Cardiac fibroblast (primary cell): ENCODE data around the gene FNDC3B.

Experiments used
- DNase-seq, 2 donors: peaks; one replicate each; pipeline versions ENCODE4 v3.0.0 to v3.0.0-alpha.2; 2010; ENCODE audit warnings: low read depth in 2 of 2
- H3K4me3 ChIP-seq, 2 donors: replicated peaks in 1 of 2; 1 replicate in 1 of 2; 2 replicates in 1 of 2; pipeline ENCODE4 v1.5.1; 2011; ENCODE audit warnings: low read depth in 2 of 2, low read length in 2 of 2, mild to moderate bottlenecking in 2 of 2, moderate library complexity in 1 of 2
- TF ChIP-seq, protein P1 (sequence below): IDR thresholded peaks from one replicate; pipeline ENCODE4 v1.5.1; 2011; ENCODE audit warnings: low read depth, mild to moderate bottlenecking, low read length, inconsistent platforms

Gene FNDC3B

DNA sequence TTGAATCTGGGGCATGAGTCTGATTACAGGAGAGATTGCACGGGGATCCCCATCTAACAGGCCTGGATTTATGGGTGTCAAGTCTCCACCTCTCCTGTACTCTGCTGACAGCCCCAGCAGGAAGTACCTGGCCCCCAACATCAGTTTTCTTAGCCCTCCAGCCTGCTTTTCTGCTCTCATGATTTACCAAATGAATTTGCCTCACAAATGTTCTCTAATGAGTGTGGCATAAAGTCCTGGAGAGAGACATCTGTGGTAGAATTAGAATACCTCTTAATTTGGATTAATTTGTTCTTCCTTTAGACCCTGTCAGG is 60.1 kb downstream of the FNDC3B start:
- TF ChIP-seq, protein P1, sequence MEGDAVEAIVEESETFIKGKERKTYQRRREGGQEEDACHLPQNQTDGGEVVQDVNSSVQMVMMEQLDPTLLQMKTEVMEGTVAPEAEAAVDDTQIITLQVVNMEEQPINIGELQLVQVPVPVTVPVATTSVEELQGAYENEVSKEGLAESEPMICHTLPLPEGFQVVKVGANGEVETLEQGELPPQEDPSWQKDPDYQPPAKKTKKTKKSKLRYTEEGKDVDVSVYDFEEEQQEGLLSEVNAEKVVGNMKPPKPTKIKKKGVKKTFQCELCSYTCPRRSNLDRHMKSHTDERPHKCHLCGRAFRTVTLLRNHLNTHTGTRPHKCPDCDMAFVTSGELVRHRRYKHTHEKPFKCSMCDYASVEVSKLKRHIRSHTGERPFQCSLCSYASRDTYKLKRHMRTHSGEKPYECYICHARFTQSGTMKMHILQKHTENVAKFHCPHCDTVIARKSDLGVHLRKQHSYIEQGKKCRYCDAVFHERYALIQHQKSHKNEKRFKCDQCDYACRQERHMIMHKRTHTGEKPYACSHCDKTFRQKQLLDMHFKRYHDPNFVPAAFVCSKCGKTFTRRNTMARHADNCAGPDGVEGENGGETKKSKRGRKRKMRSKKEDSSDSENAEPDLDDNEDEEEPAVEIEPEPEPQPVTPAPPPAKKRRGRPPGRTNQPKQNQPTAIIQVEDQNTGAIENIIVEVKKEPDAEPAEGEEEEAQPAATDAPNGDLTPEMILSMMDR = no peak
- no peak for DNase-seq

DNA sequence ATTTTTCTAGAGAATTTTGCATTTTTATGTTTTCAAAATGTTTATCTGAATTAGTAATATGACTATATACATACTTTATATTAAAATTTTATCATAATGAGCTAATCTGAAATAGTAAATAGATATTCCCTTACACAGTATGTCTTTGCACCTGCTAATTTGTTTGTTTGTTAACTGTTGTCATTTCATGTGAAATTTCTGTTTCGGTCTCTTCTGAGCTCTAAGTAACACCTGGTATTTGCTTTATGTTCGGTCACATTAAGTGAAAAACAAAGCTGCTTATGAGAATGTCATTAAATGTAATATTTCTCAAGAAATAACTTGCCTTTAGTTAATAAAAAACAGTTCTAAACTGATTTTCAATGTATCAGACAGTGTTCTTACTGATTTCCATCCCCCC is 61.1 kb downstream of the FNDC3B start:
- no peak overlapping the region for H3K4me3 ChIP-seq
- TF ChIP-seq, protein P1 = no peak
- no peak for DNase-seq

More for the DNA sequence above, 60.1 kb downstream of the FNDC3B start:
- no peak overlapping the region for H3K4me3 ChIP-seq

DNA sequence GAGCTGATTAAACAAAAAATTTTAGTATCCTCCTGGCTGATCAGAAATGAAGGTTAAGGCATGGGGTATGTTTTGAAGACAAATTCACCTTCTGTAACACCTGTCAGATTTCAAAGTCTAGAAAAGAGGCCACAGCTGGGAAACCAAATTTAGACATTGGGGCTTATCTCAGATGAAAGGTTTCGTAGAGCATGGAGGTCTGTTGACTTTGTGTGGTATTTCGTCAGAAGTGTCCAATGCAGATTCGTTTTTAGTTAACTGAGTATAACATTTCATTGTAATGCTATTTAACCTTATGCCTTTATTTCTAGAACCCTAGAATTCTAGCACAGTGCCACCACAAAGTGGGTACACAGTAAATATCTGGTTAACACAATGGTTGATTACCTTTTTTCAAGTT is 61.7 kb downstream of the FNDC3B start:
- DNase-seq = no peak
- TF ChIP-seq, protein P1 = no peak
- H3K4me3 ChIP-seq = no peak overlapping the region

DNA sequence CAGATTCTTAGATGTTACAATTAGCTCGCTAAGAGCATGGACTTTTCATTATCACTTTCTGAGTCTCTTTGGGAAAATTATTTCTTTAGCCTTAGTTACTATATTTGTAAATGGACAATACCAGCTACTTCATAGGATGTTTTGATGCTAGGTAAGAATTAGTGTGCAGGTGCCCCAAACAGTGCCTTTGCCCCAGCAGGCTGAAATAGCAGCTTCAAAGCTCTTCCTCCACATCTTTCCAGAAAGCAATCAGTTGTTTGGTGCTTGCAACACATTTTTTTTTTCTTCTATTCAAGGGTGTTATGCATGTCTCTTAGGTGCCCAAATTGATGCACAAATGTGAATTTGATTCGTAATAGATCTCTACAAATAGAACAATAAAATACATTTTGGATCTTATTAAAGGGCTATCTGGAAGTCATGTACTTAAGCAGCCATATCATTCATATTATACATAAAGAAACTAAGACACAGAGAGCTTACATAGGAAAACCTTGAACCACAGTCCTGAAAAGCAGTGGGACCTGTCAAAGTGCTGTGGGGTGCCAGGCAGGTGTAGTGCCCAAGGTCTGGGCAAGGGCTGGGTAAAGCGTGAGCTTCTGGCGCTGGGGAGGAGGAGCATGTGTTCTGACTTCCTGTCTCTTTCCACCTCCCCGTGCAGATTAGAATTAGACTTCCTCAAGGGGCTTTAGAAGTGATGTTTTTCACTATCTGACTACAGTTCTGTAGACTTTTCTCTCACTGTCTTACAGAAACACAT is 62.9 kb downstream of the FNDC3B start:
- no peak overlapping the region for H3K4me3 ChIP-seq
- DNase-seq = no peak

DNA sequence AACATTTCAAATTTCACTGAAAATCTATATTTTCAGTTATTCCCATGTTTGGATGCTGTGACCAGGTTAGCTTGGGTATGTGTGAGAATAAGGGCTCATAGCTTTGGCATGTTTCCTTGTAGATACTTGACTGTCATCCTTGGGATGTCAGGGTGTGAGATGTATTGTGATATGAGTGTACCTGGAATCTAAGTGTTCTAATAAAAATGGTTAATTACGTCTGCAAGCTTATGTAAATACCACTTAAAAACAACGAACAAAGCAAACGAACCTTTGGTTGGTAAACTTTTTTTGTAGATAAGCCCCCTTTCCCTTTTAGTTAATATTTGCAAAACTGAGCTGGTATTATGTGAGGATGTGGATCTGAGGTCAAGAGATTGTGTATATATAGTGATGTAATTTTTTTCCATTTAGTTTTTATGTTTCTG is 63.5 kb downstream of the FNDC3B start:
- peak in 1 of 2 donors; percentile 39 for DNase-seq
- TF ChIP-seq, protein P1 = no peak
- H3K4me3 ChIP-seq = no peak overlapping the region

More for the DNA sequence above, 62.9 kb downstream of the FNDC3B start:
- TF ChIP-seq, protein P1 = no peak

DNA sequence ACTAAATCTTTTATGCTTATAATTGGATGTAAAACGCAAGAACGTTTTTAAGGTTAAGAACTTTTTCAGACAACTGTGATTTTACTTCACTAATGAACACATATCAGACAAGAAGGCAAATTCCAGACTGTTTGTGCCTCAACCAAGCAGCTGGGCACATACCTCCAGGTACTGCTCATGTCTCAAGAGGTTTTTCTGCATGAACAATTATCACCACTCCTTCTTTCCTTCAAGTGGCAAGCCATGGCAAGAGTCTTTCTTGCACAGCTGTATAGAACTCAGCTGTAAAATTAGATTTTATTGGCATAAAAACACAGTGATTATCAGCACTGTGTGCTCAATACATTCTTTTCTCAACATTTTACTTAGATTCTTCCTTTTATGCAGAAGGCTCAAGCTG is 64.3 kb downstream of the FNDC3B start:
- TF ChIP-seq, protein P1 = no peak
- peak; percentile 75 to 90 for DNase-seq
- no peak overlapping the region for H3K4me3 ChIP-seq
